GM12878 (cell line): ENCODE results near the gene IMP3. TPM values are rescaled to one million over a fixed set of nuclear protein-coding genes. Genes with fewer than 3 reads are reported as not detected.

Experiments
- ATAC-seq: fragments of 200-7000 bp; cut with Tn5 transposase; 3 replicates; pipeline ENCODE4 v1.9.1; 2020; ENCODE audit warnings: mild to moderate bottlenecking, moderate library complexity
- BruUV-seq: library from RNA; stranded (reverse); fragments of 400-500 nt; replicated peaks from 2 replicates; lab custom pipeline; 2021; lab: Mats Ljungman, UMichigan
- CTCF ChIA-PET: fragments of 300-600 bp; sonication (Branson Sonifier 250); formaldehyde crosslinking; extraction: SDS; loops from one replicate; lab custom pipeline; 2021; ENCODE audit warnings: inconsistent platforms; lab: Yijun Ruan, JAX
- POLR2A ChIA-PET: fragments of 350-600 bp; formaldehyde crosslinking; extraction: SDS; loops from one replicate; lab custom pipeline; 2021; ENCODE audit warnings: inconsistent platforms; lab: Charles Lee
- RAD21 ChIA-PET: fragments of 300-600 bp; sonication (Branson Sonifier 250); formaldehyde crosslinking; loops from one replicate; lab custom pipeline; 2023; ENCODE audit warnings: antibody characterized with exemption; ENCODE audit not compliant: unreplicated experiment; lab: Charles Lee
- SMC1A ChIA-PET: fragments of 300-600 bp; sonication (Branson Sonifier 250); formaldehyde crosslinking; loops from one replicate; lab custom pipeline; 2023; ENCODE audit not compliant: unreplicated experiment, uncharacterized antibody; lab: Charles Lee
- DNase-seq: peaks from one replicate; pipeline ENCODE4 v3.0.0-alpha.2; 2011; ENCODE audit warnings: low read depth, low spot score
- FAIRE-seq: peaks from 3 replicates; lab custom pipeline; 2011; peaks lifted over from hg19 to GRCh38; lab: Jason Lieb, UNC
- H2AFZ ChIP-seq: 2 replicates; pipeline ENCODE4 v1.6.0; 2011; ENCODE audit warnings: low read depth, low read length, control low read depth; ENCODE audit not compliant: control insufficient read depth
- H3K27ac ChIP-seq: 2 replicates; pipeline ENCODE4 v1.5.1; 2011; ENCODE audit warnings: control low read depth; ENCODE audit not compliant: control insufficient read depth, insufficient read depth
- H3K27me3 ChIP-seq, 2 experiments: replicated peaks in 1 of 2; 2 replicates each; pipeline versions ENCODE4 v1.6.0 to v1.6.1; 2011; ENCODE audit warnings: low read length in 1 of 2; ENCODE audit not compliant: control insufficient read depth in 2 of 2, insufficient read depth in 2 of 2
- H3K36me3 ChIP-seq, 2 experiments: 2 replicates each; pipeline ENCODE4 v1.5.1; 2011; ENCODE audit warnings: low read length in 1 of 2; ENCODE audit not compliant: control insufficient read depth in 2 of 2, insufficient read depth in 2 of 2
- H3K4me1 ChIP-seq: 2 replicates; pipeline ENCODE4 v1.6.1; 2011; ENCODE audit warnings: mild to moderate bottlenecking, low read length, moderate library complexity, mixed read lengths; ENCODE audit not compliant: control insufficient read depth, insufficient read depth
- H3K4me2 ChIP-seq: 2 replicates; pipeline ENCODE4 v1.6.0; 2011; ENCODE audit warnings: control low read depth; ENCODE audit not compliant: control insufficient read depth, insufficient read depth
- H3K4me3 ChIP-seq: fragments of 200-600 bp; sonication (generic); 2 replicates; pipeline ENCODE4 v1.5.1; 2016
- H3K79me2 ChIP-seq: 2 replicates; pipeline ENCODE4 v1.6.0; 2011; ENCODE audit warnings: low read length; ENCODE audit not compliant: control insufficient read depth, insufficient read depth
- H3K9ac ChIP-seq: 2 replicates; pipeline ENCODE4 v1.8.0; 2011; ENCODE audit warnings: low read length, control low read depth, mixed read lengths; ENCODE audit not compliant: control insufficient read depth, insufficient read depth
- H3K9me3 ChIP-seq: replicated peaks from 3 replicates; pipeline ENCODE4 v1.5.1; 2011; ENCODE audit warnings: mild to moderate bottlenecking, low read length; ENCODE audit not compliant: control insufficient read depth, insufficient read depth
- H4K20me1 ChIP-seq: 2 replicates; pipeline ENCODE4 v1.6.0; 2011; ENCODE audit not compliant: control insufficient read depth, insufficient read depth
- BCLAF1 ChIP-seq: fragments of 450-650 bp; IDR thresholded peaks from 2 replicates; pipeline ENCODE4 v1.6.1; 2017; ENCODE audit warnings: antibody characterized with exemption, mild to moderate bottlenecking, moderate library complexity
- ELK1 ChIP-seq: IDR thresholded peaks from 2 replicates; pipeline ENCODE4 v1.6.1; 2012; ENCODE audit warnings: low read depth, low read length, improper control_type of control experiment
- NBN ChIP-seq: fragments of 450-650 bp; IDR thresholded peaks from 2 replicates; pipeline ENCODE4 v1.6.1; 2016
- STAT1 ChIP-seq: fragments of 450-650 bp; conservative IDR thresholded peaks from 2 replicates; pipeline ENCODE4 v1.6.1; 2014; ENCODE audit warnings: antibody characterized with exemption, mild to moderate bottlenecking
- WGBS: methylation state at CpG from one replicate; pipeline ENCODE4 v1.1.6; 2016; ENCODE audit warnings: low lambda C conversion rate; ENCODE audit not compliant: insufficient replicate concordance, insufficient coverage; ENCODE audit errors: missing lambda C conversion rate; 5-methylcytosine and 5-hydroxymethylcytosine counted together
- in situ Hi-C: fragments of 300-500 bp; cut with MboI; formaldehyde crosslinking; loops from 9 replicates; pipeline ENCODE4 v1.14.3; 2018; ENCODE audit warnings: mixed read lengths
- intact Hi-C: fragments of 100-400 bp; cut with micrococcal nuclease; formaldehyde crosslinking; loops from one replicate; pipeline ENCODE4 v1.14.2; 2022; ENCODE audit not compliant: unreplicated experiment
- polyA plus RNA-seq, 11 experiments: library from polyadenylated mRNA; depleted of rRNA in 4 of 11; unstranded in 6 of 11; stranded (reverse) in 5 of 11; fragments of >200 nt; fragmentation: Nextera tagmentation in 4 of 11; fragmentation: Illumina TruSeq in 1 of 11; extraction: Ambion mirVana in 4 of 11; extraction: Trizol in 1 of 11; gene quantifications; 1 replicate in 1 of 11; 2 replicates in 10 of 11; pipeline versions ENCODE4 v1.2.1 to v1.2.3, GENCODE V29; 2011 to 2016; ENCODE audit warnings: inconsistent platforms in 2 of 11, missing spikeins in 2 of 11, low read depth in 1 of 11
- total RNA-seq, 4 experiments: library from RNA; depleted of rRNA in 3 of 4; stranded (reverse); fragments of >200 nt in 3 of 4; fragmentation: Illumina TruSeq in 1 of 4; extraction: Trizol in 1 of 4; gene quantifications; 2 replicates each; pipeline versions ENCODE4 v1.2.1 to v1.2.3, GENCODE V29; 2013 to 2021

Gene IMP3
- total and polyA plus RNA-seq, 10 of the 15 experiments (the other 5 are each of a cell fraction or from before 2014, with no cell fraction given), result 13.3 to 208 (median 85.2) TPM

GRCh38 chr15:75641179-75641503, 1.1 kb upstream of the IMP3 start:
- DNase-seq, result no peak
- Histone ChIP-seq H3K4me1 (no peaks in the 10 kb centered on the region), H3K27me3 (no peaks in the 10 kb centered on the region), H3K27ac (no peak overlapping the region), H3K9ac (no peak overlapping the region; the same call in 1 of the 2 replicates), H4K20me1 (peaks cover 2% of the 10 kb centered on the region; the same call in 1 of the 2 replicates), H3K79me2 (peaks cover 32% of the 10 kb centered on the region), H3K9me3 (no peaks in the 10 kb centered on the region), H2AFZ (no peak overlapping the region; the same call in 1 of the 2 replicates), H3K4me2 (peak overlapping the region; percentile 5; the same call in 1 of the 2 replicates), H3K36me3 (no peaks in the 10 kb centered on the region; a peak in 1 of 4 replicates), H3K4me3 (peak overlapping the region; percentile 76)
- FAIRE-seq, result no peak
- SMC1A ChIA-PET, result interaction anchor here (0.6 to 3.9 kb wide), 13 partner anchors 10 to 616 kb away, joined by 3 to 27 read pairs (median 4); partner anchors contain the start of genes MAN2C1 and SIN3A
- no peak for ATAC-seq
- POLR2A ChIA-PET, result interaction anchor here (0.7 to 5.0 kb wide), 7 partner anchors 11 to 694 kb away, joined by 3 to 110 read pairs (median 6); partner anchors contain the start of genes MAN2C1, SIN3A and SNUPN
- in situ Hi-C loops (no loop called here), intact Hi-C loops (loop anchor here (2.0 to 10.0 kb wide), 3 partner anchors 134 to 706 kb away; partner anchors contain the start of gene COX5A)
- WGBS, result 77% methylated on average over 3 of the region's 4 CpGs
- CTCF ChIA-PET, result interaction anchor here (0.6 to 5.5 kb wide), 17 partner anchors 10 to 371 kb away, joined by 3 to 86 read pairs (median 4); partner anchors contain the start of genes MAN2C1, SIN3A and SNUPN
- RAD21 ChIA-PET, result interaction anchor here (0.7 to 5.1 kb wide), 9 partner anchors 9 to 273 kb away, joined by 3 to 69 read pairs (median 4); partner anchors contain the start of genes MAN2C1, SIN3A and SNUPN
- BruUV-seq, result no TSS peak
- TF ChIP-seq STAT1, result no peak
- no peak for TF ChIP-seq BCLAF1
- TF ChIP-seq NBN, result 0 out of 2 replicates have a peak, but pooled peaks have one; percentile 19
- TF ChIP-seq ELK1, result no peak
